ENCODE data around the gene AK1. TPM values are rescaled to one million over a fixed set of nuclear protein-coding genes. Genes with fewer than 3 reads are reported as not detected.
A peak's percentile ranks its signal among the peaks of the same experiment; 100 is the strongest.

AK1 gene
- total and polyA plus RNA-seq, 2 of the 13 experiments (the other 11 are each of a cell fraction or from before 2014, with no cell fraction given), result 19.1 to 32.8 TPM

GRCh38 chr9:127828262-127829031 lies 49.0 kb downstream of the AK1 start (continued):
- TF ChIP-seq GPN1 (CRISPR knock-in tag; IDR thresholded peaks at IDR 0.05; ENCODE audit: borderline replicate concordance) (no peak), ZNF7 (CRISPR knock-in tag; IDR thresholded peaks at IDR 0.05) (no peak), NR2F1 (CRISPR knock-in tag; IDR thresholded peaks at IDR 0.05) (no peak), ZNF775 (CRISPR knock-in tag; IDR thresholded peaks at IDR 0.05; ENCODE audit: borderline replicate concordance) (peak; percentile 62; the same call in 1 of the 2 replicates), ZNF839 (CRISPR knock-in tag; IDR thresholded peaks at IDR 0.05; ENCODE audit: borderline replicate concordance) (no peak; the same call in 1 of the 2 replicates), ZNF646 (CRISPR knock-in tag; IDR thresholded peaks at IDR 0.05) (no peak), ZNF276 (CRISPR knock-in tag; IDR thresholded peaks at IDR 0.05; ENCODE audit: low read depth) (no peak), NR2C2 (CRISPR knock-in tag; IDR thresholded peaks at IDR 0.05; ENCODE audit: borderline replicate concordance) (no peak), SNAPC5 (CRISPR knock-in tag; IDR thresholded peaks at IDR 0.05; ENCODE audit: borderline replicate concordance) (no peak), KDM5B (CRISPR knock-in tag; IDR thresholded peaks at IDR 0.05; ENCODE audit: borderline replicate concordance) (peak; percentile 59), ZKSCAN8 (CRISPR knock-in tag; IDR thresholded peaks at IDR 0.05; ENCODE audit: borderline replicate concordance) (no peak), PHF20 (CRISPR knock-in tag; IDR thresholded peaks at IDR 0.05) (0 out of 2 replicates have a peak, but pooled peaks have one; percentile 32), NFE2L2 (IDR thresholded peaks at IDR 0.05; ENCODE audit: low read length) (no peak), REST (IDR thresholded peaks at IDR 0.05; ENCODE audit: borderline replicate concordance in 1 of 2, low read depth in 1 of 2, low read length in 2 of 2) (no peak), TOPORS (CRISPR knock-in tag; IDR thresholded peaks at IDR 0.05) (no peak)

Measured in HepG2 (cell line).